NCI-H446 (cell line): ENCODE measurements around the gene ZSCAN32.

Experiments
- DNase-seq, 2 experiments: peaks; one replicate each; lab custom pipeline; 2025; lab: John Stamatoyannopoulos, UW

The ZSCAN32 gene

GRCh38 chr16:3356118-3356517, 44.7 kb downstream of the ZSCAN32 start:
- DNase-seq, result no peak

- DNase-seq, result no peak
Observed at GRCh38 chr16:3355589-3355988, 45.2 kb downstream of the ZSCAN32 start, which contains the start of gene OR2C1. Gene OR2C1 (plus strand): TSS chr16:3355889. CDS start chr16:3355941, 52 bp downstream.

- DNase-seq, result no peak
Observed at GRCh38 chr16:3349175-3349574, 51.6 kb downstream of the ZSCAN32 start.

GRCh38 chr16:3348547-3349167, 52.1 kb downstream of the ZSCAN32 start:
- DNase-seq, result no peak

GRCh38 chr16:3347586-3347985, 53.2 kb downstream of the ZSCAN32 start:
- DNase-seq, result no peak

GRCh38 chr16:3346041-3346440, 54.8 kb downstream of the ZSCAN32 start:
- no peak for DNase-seq
